ENCODE results near the gene NECTIN1.

NECTIN1 gene

GRCh38 chr11:119764108-119764868 is 35.3 kb upstream of the NECTIN1 start:
- H3K36me3 ChIP-seq (ENCODE audit: control insufficient read depth, insufficient read depth, low read length), result no peaks in the 10 kb centered on the region
- peaks cover 3% of the 10 kb centered on the region for H3K4me1 ChIP-seq (ENCODE audit: control insufficient read depth, insufficient read depth, low read length)
- no peak overlapping the region for H3K4me3 ChIP-seq (ENCODE audit: low read depth, low read length)
- H3K9ac ChIP-seq (ENCODE audit: low read depth, low read length), result no peak overlapping the region
- H3K27me3 ChIP-seq (ENCODE audit: control insufficient read depth, insufficient read depth, low read length), result peaks cover 5% of the 10 kb centered on the region
- no peaks in the 10 kb centered on the region for H3K9me3 ChIP-seq (ENCODE audit: control insufficient read depth, insufficient read depth, low read length)

GRCh38 chr11:119763071-119763728 is 34.2 kb upstream of the NECTIN1 start:
- no peak overlapping the region for H3K9ac ChIP-seq (ENCODE audit: low read depth, low read length)
- H3K36me3 ChIP-seq (ENCODE audit: control insufficient read depth, insufficient read depth, low read length), result no peaks in the 10 kb centered on the region
- H3K4me3 ChIP-seq (ENCODE audit: low read depth, low read length), result no peak overlapping the region
- peaks cover 3% of the 10 kb centered on the region for H3K4me1 ChIP-seq (ENCODE audit: control insufficient read depth, insufficient read depth, low read length)
- peaks cover 5% of the 10 kb centered on the region for H3K27me3 ChIP-seq (ENCODE audit: control insufficient read depth, insufficient read depth, low read length)
- H3K9me3 ChIP-seq (ENCODE audit: control insufficient read depth, insufficient read depth, low read length), result no peaks in the 10 kb centered on the region

GRCh38 chr11:119759747-119760412 is 30.9 kb upstream of the NECTIN1 start:
- Histone ChIP-seq H3K9me3 (ENCODE audit: control insufficient read depth, insufficient read depth, low read length) (no peaks in the 10 kb centered on the region), H3K4me1 (ENCODE audit: control insufficient read depth, insufficient read depth, low read length) (peaks cover 3% of the 10 kb centered on the region), H3K36me3 (ENCODE audit: control insufficient read depth, insufficient read depth, low read length) (no peaks in the 10 kb centered on the region), H3K4me3 (ENCODE audit: low read depth, low read length) (no peak overlapping the region), H3K9ac (ENCODE audit: low read depth, low read length) (no peak overlapping the region), H3K27me3 (ENCODE audit: control insufficient read depth, insufficient read depth, low read length) (peaks cover 12% of the 10 kb centered on the region)

DNA sequence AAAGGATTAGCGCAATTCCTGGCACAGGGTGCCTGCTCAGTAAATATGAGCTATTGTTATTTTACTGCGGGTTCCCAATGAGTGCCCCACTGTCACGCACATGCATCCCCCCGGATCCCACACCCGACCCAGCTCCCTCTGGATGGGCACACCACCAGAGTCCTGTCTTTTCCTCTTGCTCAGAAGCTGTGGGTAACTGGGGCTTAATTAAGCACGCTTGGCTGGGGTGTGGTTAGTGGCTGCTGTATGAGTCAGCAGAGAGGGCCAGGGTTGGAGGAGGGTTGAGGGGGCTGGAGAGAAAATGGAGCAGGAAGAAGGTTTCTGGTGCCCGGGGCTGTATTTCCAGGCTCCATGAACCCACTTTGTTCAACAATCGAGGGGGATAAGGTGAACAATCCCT is 30.3 kb upstream of the NECTIN1 start:
- no peaks in the 10 kb centered on the region for H3K36me3 ChIP-seq (ENCODE audit: control insufficient read depth, insufficient read depth, low read length)
- H3K9me3 ChIP-seq (ENCODE audit: control insufficient read depth, insufficient read depth, low read length), result no peaks in the 10 kb centered on the region
- H3K4me1 ChIP-seq (ENCODE audit: control insufficient read depth, insufficient read depth, low read length), result peaks cover 3% of the 10 kb centered on the region
- no peak overlapping the region for H3K9ac ChIP-seq (ENCODE audit: low read depth, low read length)
- H3K27me3 ChIP-seq (ENCODE audit: control insufficient read depth, insufficient read depth, low read length), result peaks cover 12% of the 10 kb centered on the region
- H3K4me3 ChIP-seq (ENCODE audit: low read depth, low read length), result no peak overlapping the region

DNA sequence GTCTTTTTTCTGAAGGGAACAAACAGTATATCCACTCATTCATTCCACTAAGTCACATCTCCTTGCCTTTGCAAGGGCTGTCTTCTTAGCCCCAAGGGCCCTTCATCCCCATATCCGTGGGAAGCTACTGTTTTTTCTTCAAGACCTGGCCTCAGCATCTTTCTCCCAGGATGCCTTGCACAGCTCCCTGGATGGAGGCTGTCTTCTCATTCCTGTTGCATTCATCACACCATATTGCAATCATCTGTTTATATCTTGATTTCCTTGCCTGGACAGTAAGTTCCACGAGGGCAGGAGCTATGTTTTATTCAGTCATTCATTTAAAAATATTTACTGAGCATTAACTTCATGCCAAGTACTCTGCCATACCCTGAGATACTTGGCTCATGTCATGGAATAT is 29.3 kb upstream of the NECTIN1 start:
- H3K9ac ChIP-seq (ENCODE audit: low read depth, low read length), result no peak overlapping the region
- H3K4me1 ChIP-seq (ENCODE audit: control insufficient read depth, insufficient read depth, low read length), result peaks cover 3% of the 10 kb centered on the region
- H3K4me3 ChIP-seq (ENCODE audit: low read depth, low read length), result no peak overlapping the region
- no peaks in the 10 kb centered on the region for H3K9me3 ChIP-seq (ENCODE audit: control insufficient read depth, insufficient read depth, low read length)
- no peaks in the 10 kb centered on the region for H3K36me3 ChIP-seq (ENCODE audit: control insufficient read depth, insufficient read depth, low read length)
- peaks cover 18% of the 10 kb centered on the region for H3K27me3 ChIP-seq (ENCODE audit: control insufficient read depth, insufficient read depth, low read length)

- H3K36me3 ChIP-seq (ENCODE audit: control insufficient read depth, insufficient read depth, low read length), result no peaks in the 10 kb centered on the region
- no peak overlapping the region for H3K4me3 ChIP-seq (ENCODE audit: low read depth, low read length)
- peaks cover 3% of the 10 kb centered on the region for H3K4me1 ChIP-seq (ENCODE audit: control insufficient read depth, insufficient read depth, low read length)
- H3K9ac ChIP-seq (ENCODE audit: low read depth, low read length), result no peak overlapping the region
- peaks cover 18% of the 10 kb centered on the region for H3K27me3 ChIP-seq (ENCODE audit: control insufficient read depth, insufficient read depth, low read length)
- H3K9me3 ChIP-seq (ENCODE audit: control insufficient read depth, insufficient read depth, low read length), result no peaks in the 10 kb centered on the region
Measured at GRCh38 chr11:119757378-119757777, 28.4 kb upstream of the NECTIN1 start.

DNA sequence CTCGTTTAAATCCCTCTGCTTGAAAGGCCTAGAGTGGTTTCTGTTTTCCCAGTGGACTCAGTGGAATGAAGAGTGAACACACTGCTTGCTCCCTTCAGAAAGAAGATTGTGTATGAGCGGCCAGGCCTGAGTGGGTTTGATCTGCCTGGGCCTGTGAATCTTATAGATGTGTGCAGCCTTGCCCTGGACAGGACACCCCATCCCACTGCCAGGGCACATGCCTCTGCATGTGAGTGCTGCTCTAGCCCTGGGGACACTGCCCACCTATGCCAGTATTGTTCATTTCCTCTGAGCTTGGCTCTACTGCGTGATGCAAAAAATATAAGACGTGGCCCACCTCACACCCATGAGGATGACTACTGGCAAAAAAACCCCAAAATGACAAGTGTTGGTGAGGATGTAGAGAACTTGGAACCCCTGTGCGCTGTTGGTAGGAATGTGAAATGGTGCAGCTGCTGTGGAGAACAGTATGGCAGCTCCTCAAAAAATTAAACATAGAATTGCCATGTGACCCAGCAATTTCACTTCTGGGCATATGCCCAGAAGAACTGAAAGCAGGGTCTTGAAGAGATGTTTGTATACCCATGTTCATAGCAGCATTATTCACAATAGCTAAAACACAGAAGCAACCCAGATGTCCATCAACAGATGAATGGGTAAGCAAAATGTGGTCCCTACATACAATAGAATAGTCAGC is 27.3 kb upstream of the NECTIN1 start:
- Histone ChIP-seq H3K36me3 (ENCODE audit: control insufficient read depth, insufficient read depth, low read length) (no peaks in the 10 kb centered on the region), H3K27me3 (ENCODE audit: control insufficient read depth, insufficient read depth, low read length) (peaks cover 18% of the 10 kb centered on the region), H3K4me1 (ENCODE audit: control insufficient read depth, insufficient read depth, low read length) (peaks cover 3% of the 10 kb centered on the region), H3K4me3 (ENCODE audit: low read depth, low read length) (no peak overlapping the region), H3K9ac (ENCODE audit: low read depth, low read length) (no peak overlapping the region), H3K9me3 (ENCODE audit: control insufficient read depth, insufficient read depth, low read length) (no peaks in the 10 kb centered on the region)

GRCh38 chr11:119755356-119756071 is 26.5 kb upstream of the NECTIN1 start:
- H3K36me3 ChIP-seq (ENCODE audit: control insufficient read depth, insufficient read depth, low read length), result no peaks in the 10 kb centered on the region
- H3K4me1 ChIP-seq (ENCODE audit: control insufficient read depth, insufficient read depth, low read length), result peaks cover 3% of the 10 kb centered on the region
- H3K4me3 ChIP-seq (ENCODE audit: low read depth, low read length), result no peak overlapping the region
- no peak overlapping the region for H3K9ac ChIP-seq (ENCODE audit: low read depth, low read length)
- no peaks in the 10 kb centered on the region for H3K9me3 ChIP-seq (ENCODE audit: control insufficient read depth, insufficient read depth, low read length)
- H3K27me3 ChIP-seq (ENCODE audit: control insufficient read depth, insufficient read depth, low read length), result peaks cover 18% of the 10 kb centered on the region

DNA sequence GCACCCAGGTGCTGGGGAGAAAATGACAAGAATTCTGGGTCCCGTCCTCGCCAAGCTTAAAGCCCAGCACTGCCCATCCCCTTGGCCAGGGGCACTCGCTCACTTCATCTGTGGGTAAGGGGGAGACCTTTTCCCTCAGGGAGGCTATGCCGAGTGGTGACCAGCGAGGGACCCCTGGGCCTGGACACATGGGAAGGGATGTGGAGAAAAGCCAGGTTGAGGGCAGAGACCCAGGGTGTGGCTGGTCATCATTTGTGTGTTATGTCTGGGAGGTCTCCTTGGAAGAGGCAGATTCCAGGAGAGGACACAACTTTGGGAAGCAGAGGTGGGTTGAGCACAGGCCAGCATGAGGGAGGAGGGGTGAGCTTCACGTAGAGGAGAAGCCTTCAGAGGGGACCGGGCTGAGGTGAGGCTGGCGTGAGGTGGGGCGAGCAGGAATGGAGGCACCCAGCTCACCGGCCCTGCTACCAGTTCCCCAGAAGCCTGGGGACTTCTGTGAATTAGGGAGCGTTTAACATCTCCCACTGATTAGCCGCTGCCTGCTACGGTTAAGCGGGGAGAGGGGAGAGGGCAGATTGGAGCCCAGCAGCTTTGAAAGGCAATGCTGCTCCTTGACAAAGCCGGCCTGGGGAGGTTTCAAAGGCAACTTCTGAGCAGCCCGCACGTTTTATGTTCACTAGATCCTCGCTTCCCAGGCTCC is 25.8 kb upstream of the NECTIN1 start:
- H3K9me3 ChIP-seq (ENCODE audit: control insufficient read depth, insufficient read depth, low read length), result no peaks in the 10 kb centered on the region
- peaks cover 3% of the 10 kb centered on the region for H3K4me1 ChIP-seq (ENCODE audit: control insufficient read depth, insufficient read depth, low read length)
- peaks cover 16% of the 10 kb centered on the region for H3K27me3 ChIP-seq (ENCODE audit: control insufficient read depth, insufficient read depth, low read length)
- H3K4me3 ChIP-seq (ENCODE audit: low read depth, low read length), result no peak overlapping the region
- H3K9ac ChIP-seq (ENCODE audit: low read depth, low read length), result no peak overlapping the region
- no peaks in the 10 kb centered on the region for H3K36me3 ChIP-seq (ENCODE audit: control insufficient read depth, insufficient read depth, low read length)

- Histone ChIP-seq H3K9me3 (ENCODE audit: control insufficient read depth, insufficient read depth, low read length) (no peaks in the 10 kb centered on the region), H3K4me3 (ENCODE audit: low read depth, low read length) (no peak overlapping the region), H3K4me1 (ENCODE audit: control insufficient read depth, insufficient read depth, low read length) (no peaks in the 10 kb centered on the region), H3K27me3 (ENCODE audit: control insufficient read depth, insufficient read depth, low read length) (peaks cover 15% of the 10 kb centered on the region), H3K36me3 (ENCODE audit: control insufficient read depth, insufficient read depth, low read length) (no peaks in the 10 kb centered on the region), H3K9ac (ENCODE audit: low read depth, low read length) (no peak overlapping the region)
Measured at GRCh38 chr11:119754199-119754598, 25.2 kb upstream of the NECTIN1 start.

DNA sequence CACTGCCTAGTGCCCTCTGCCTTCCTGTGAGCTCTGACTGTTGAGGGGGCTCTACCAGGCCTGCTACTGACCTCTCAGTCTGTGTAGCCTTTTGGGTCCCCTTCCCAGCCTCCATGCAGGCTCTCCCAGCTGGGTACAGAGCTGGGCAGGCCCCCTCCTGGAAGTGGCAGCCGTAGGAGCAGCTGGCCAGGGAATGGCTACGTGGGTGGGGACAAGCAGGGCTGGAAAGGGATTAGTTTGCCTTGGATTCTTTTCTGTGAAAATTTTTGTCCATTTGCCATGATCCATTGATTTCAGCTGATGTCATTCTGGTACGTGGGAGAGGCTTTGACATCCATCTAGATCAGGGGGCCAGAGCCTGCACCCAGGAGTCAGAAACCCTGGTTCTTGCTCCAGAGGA is 23.9 kb upstream of the NECTIN1 start:
- no peaks in the 10 kb centered on the region for H3K9me3 ChIP-seq (ENCODE audit: control insufficient read depth, insufficient read depth, low read length)
- no peak overlapping the region for H3K4me3 ChIP-seq (ENCODE audit: low read depth, low read length)
- H3K4me1 ChIP-seq (ENCODE audit: control insufficient read depth, insufficient read depth, low read length), result no peaks in the 10 kb centered on the region
- H3K9ac ChIP-seq (ENCODE audit: low read depth, low read length), result no peak overlapping the region
- H3K27me3 ChIP-seq (ENCODE audit: control insufficient read depth, insufficient read depth, low read length), result peaks cover 17% of the 10 kb centered on the region
- H3K36me3 ChIP-seq (ENCODE audit: control insufficient read depth, insufficient read depth, low read length), result no peaks in the 10 kb centered on the region

All from iPS-15b (cell line).